ENCODE measurements around the gene THAP12. TPM values are rescaled to one million over a fixed set of nuclear protein-coding genes. Genes with fewer than 3 reads are reported as not detected.

The THAP12 gene
- total and polyA plus RNA-seq, 2 donors (not counting 1 experiment from before 2014, with no cell fraction given): 39.5 to 57.9 TPM

DNA sequence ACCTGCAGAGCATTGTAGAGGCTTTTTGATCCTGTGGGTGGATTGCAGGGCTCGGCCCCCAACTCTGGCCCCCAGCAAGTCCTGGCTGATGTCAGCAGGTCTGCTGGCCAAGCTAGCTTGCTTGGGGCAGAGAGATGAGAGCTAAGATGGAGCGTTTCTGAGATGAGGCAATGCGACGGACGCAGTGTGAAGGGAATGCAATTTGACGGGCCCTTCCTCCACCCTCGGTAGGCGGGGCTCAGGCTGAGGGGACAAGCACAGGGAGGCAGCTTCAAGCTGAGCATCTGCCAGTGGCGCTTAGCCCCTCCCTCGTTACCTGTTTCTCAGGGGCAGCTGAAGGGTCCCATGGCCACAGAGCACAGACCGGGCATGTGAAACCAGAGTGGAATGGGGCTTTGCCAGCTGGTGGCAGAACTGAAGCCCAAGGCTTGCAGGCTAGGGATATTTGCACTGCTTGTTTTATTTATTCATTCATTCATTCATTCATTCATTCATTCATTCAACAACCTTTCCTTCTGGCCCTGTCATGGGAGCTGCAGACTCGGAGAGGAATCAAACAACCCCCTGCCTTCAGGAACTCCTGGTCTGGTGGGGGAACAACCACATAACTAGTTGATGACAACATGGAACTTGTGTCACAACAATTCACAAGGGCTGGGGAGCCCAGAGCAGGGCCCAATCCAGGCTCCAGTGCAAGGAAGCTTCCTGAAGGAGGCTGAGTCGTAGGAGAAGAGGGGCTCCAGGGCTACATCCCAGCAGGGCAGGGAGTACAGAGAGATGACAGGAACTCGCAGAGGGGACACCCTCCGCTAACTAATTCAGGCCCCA lies 66.8 kb downstream of the THAP12 start:
- Histone ChIP-seq H3K27me3 (ENCODE audit: control insufficient read depth, insufficient read depth, low read length) (peaks cover 3% of the 10 kb centered on the region), H4K20me1 (ENCODE audit: control insufficient read depth, extremely low read depth, insufficient read depth, low read length) (no peaks in the 10 kb centered on the region), H3K4me3 (replicated peaks in 1 of 4; ENCODE audit: control extremely low read depth in 1 of 4, insufficient read depth in 1 of 4, low read depth in 3 of 4, low read length in 4 of 4) (no peak overlapping the region), H2AFZ (ENCODE audit: low read length) (no peak overlapping the region), H3K36me3 (ENCODE audit: control insufficient read depth, insufficient read depth, low read length) (no peaks in the 10 kb centered on the region), H3K4me1 (ENCODE audit: control insufficient read depth, extremely low read depth, insufficient read depth, low read length) (no peaks in the 10 kb centered on the region), H3K9me3 (ENCODE audit: control insufficient read depth, insufficient read depth, low read depth, low read length) (no peaks in the 10 kb centered on the region), H3K4me2 (ENCODE audit: extremely low read depth, insufficient read depth, low read length) (no peak overlapping the region), H3K79me2 (ENCODE audit: control insufficient read depth, insufficient read depth, low read length) (no peaks in the 10 kb centered on the region), H3K9ac (ENCODE audit: insufficient read depth, low read length) (no peak overlapping the region), H3K27ac (ENCODE audit: insufficient read depth, low read length) (no peak overlapping the region)
- TF ChIP-seq EZH2 (IDR thresholded peaks at IDR 0.05; ENCODE audit: low read length, missing control alignments): no peak
- TF ChIP-seq, protein P1, sequence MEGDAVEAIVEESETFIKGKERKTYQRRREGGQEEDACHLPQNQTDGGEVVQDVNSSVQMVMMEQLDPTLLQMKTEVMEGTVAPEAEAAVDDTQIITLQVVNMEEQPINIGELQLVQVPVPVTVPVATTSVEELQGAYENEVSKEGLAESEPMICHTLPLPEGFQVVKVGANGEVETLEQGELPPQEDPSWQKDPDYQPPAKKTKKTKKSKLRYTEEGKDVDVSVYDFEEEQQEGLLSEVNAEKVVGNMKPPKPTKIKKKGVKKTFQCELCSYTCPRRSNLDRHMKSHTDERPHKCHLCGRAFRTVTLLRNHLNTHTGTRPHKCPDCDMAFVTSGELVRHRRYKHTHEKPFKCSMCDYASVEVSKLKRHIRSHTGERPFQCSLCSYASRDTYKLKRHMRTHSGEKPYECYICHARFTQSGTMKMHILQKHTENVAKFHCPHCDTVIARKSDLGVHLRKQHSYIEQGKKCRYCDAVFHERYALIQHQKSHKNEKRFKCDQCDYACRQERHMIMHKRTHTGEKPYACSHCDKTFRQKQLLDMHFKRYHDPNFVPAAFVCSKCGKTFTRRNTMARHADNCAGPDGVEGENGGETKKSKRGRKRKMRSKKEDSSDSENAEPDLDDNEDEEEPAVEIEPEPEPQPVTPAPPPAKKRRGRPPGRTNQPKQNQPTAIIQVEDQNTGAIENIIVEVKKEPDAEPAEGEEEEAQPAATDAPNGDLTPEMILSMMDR (conservative IDR thresholded peaks at IDR 0.05 in 1 of 2, IDR thresholded peaks at IDR 0.05 in 1 of 2; ENCODE audit: low read depth in 1 of 2, low read length in 2 of 2): no peak
- DNase-seq (ENCODE audit: low read depth in 2 of 2): peak in 1 of 2 donors; percentile 14

DNA sequence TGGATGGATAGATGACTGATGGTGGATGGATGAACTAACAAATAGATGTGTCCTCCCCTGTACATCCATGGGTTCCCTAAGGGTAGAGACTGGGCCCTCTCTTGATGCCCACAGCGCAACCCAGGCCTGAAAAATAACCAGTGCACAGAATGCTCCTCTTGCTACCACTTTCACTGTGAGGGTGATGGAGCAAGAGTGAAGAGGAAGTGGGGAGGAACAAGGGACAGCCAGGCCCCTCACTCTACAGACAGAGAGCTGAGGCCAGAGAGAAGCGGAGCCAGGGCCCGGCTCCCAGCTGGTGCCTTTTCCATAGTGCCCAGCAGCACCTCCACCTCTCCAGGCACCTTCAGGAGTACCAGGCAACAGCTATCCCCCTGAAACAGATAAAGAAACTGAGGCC lies 67.7 kb downstream of the THAP12 start:
- Histone ChIP-seq H2AFZ (ENCODE audit: low read length) (no peak overlapping the region), H4K20me1 (ENCODE audit: control insufficient read depth, extremely low read depth, insufficient read depth, low read length) (no peaks in the 10 kb centered on the region), H3K4me2 (ENCODE audit: extremely low read depth, insufficient read depth, low read length) (no peak overlapping the region), H3K27ac (ENCODE audit: insufficient read depth, low read length) (no peak overlapping the region), H3K27me3 (ENCODE audit: control insufficient read depth, insufficient read depth, low read length) (peaks cover 3% of the 10 kb centered on the region), H3K36me3 (ENCODE audit: control insufficient read depth, insufficient read depth, low read length) (no peaks in the 10 kb centered on the region), H3K9me3 (ENCODE audit: control insufficient read depth, insufficient read depth, low read depth, low read length) (no peaks in the 10 kb centered on the region), H3K79me2 (ENCODE audit: control insufficient read depth, insufficient read depth, low read length) (no peaks in the 10 kb centered on the region), H3K4me1 (ENCODE audit: control insufficient read depth, extremely low read depth, insufficient read depth, low read length) (no peaks in the 10 kb centered on the region), H3K4me3 (replicated peaks in 1 of 4; ENCODE audit: control extremely low read depth in 1 of 4, insufficient read depth in 1 of 4, low read depth in 3 of 4, low read length in 4 of 4) (no peak overlapping the region), H3K9ac (ENCODE audit: insufficient read depth, low read length) (no peak overlapping the region)
- no peak for TF ChIP-seq EZH2 (IDR thresholded peaks at IDR 0.05; ENCODE audit: low read length, missing control alignments)
- TF ChIP-seq, protein P1 (conservative IDR thresholded peaks at IDR 0.05 in 1 of 2, IDR thresholded peaks at IDR 0.05 in 1 of 2; ENCODE audit: low read depth in 1 of 2, low read length in 2 of 2): no peak
- DNase-seq (ENCODE audit: low read depth in 2 of 2): no peak

DNA sequence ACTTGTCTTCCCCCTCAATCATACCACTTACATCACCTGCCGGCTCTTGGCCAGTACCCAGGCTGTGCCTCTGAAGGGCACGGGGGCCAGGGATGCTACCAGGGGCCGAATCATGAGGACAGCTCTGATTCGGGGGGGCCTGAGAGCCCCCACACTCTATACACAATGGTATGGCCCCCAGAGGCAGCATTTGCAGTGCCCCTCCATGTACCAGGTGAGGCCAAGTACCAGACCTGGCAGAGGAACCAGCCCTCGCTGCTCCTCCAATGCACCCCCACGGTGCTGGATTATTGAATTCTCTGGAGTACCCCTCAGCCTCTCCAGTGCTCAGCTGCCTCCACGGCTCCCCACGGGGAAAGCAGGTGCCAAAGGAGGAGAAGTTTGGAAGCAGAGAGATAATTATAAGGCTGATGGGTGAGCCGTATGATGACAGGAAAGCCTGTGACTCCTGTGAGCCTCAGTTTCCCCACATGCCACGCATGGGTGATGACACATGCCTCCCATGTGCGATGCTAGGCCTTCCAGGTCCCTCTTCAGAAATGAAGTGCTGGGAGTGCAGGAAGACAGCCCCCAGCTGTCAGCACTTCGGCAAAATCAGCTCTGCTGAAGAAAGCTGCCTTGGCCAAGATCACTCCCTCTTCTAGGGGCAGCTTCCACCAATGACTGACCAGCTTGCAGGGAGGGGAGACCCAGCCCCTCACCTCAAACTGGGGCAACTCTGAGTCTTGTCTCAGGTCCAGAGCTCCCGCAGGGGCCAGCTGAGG lies 69.9 kb downstream of the THAP12 start:
- Histone ChIP-seq H3K4me3 (replicated peaks in 1 of 4; ENCODE audit: control extremely low read depth in 1 of 4, insufficient read depth in 1 of 4, low read depth in 3 of 4, low read length in 4 of 4) (no peak overlapping the region), H3K9me3 (ENCODE audit: control insufficient read depth, insufficient read depth, low read depth, low read length) (no peaks in the 10 kb centered on the region), H4K20me1 (ENCODE audit: control insufficient read depth, extremely low read depth, insufficient read depth, low read length) (no peaks in the 10 kb centered on the region), H3K4me2 (ENCODE audit: extremely low read depth, insufficient read depth, low read length) (no peak overlapping the region), H3K36me3 (ENCODE audit: control insufficient read depth, insufficient read depth, low read length) (no peaks in the 10 kb centered on the region), H3K79me2 (ENCODE audit: control insufficient read depth, insufficient read depth, low read length) (no peaks in the 10 kb centered on the region), H3K27ac (ENCODE audit: insufficient read depth, low read length) (no peak overlapping the region), H3K9ac (ENCODE audit: insufficient read depth, low read length) (no peak overlapping the region), H3K4me1 (ENCODE audit: control insufficient read depth, extremely low read depth, insufficient read depth, low read length) (no peaks in the 10 kb centered on the region), H3K27me3 (ENCODE audit: control insufficient read depth, insufficient read depth, low read length) (peaks cover 3% of the 10 kb centered on the region), H2AFZ (ENCODE audit: low read length) (no peak overlapping the region)
- TF ChIP-seq EZH2 (IDR thresholded peaks at IDR 0.05; ENCODE audit: low read length, missing control alignments): no peak
- TF ChIP-seq, protein P1 (conservative IDR thresholded peaks at IDR 0.05 in 1 of 2, IDR thresholded peaks at IDR 0.05 in 1 of 2; ENCODE audit: low read depth in 1 of 2, low read length in 2 of 2): no peak
- DNase-seq (ENCODE audit: low read depth in 2 of 2): peak in 1 of 2 donors; percentile 24

Measured in fibroblast of lung (primary cell).